Mucosa of rectum (tissue), 2 donors: ENCODE results near the gene VCX3B.
"Not testable (repeated sequence)": the region's sequence is repeated elsewhere in the genome, so short reads cannot be mapped to it uniquely, and the experiment has no call there.

Experiments
- H3K27ac ChIP-seq, 2 donors: one replicate each; pipeline ENCODE4 v1.7.0; 2013; ENCODE audit warnings: inconsistent platforms in 2 of 2, low read depth in 2 of 2, low read length in 2 of 2
- H3K27me3 ChIP-seq, 2 donors: one replicate each; pipeline ENCODE4 v1.7.0; 2013; ENCODE audit warnings: low read length in 2 of 2; ENCODE audit not compliant: control insufficient read depth in 2 of 2, insufficient read depth in 2 of 2
- H3K36me3 ChIP-seq, 2 donors: one replicate each; pipeline ENCODE4 v1.7.0; 2013; ENCODE audit warnings: low read length in 2 of 2; ENCODE audit not compliant: control insufficient read depth in 2 of 2, insufficient read depth in 2 of 2
- H3K4me1 ChIP-seq, 2 donors: one replicate each; pipeline ENCODE4 v1.7.0; 2013; ENCODE audit warnings: low read length in 2 of 2, mild to moderate bottlenecking in 1 of 2; ENCODE audit not compliant: control insufficient read depth in 2 of 2, insufficient read depth in 2 of 2
- H3K4me3 ChIP-seq, 2 donors: one replicate each; pipeline ENCODE4 v1.7.0; 2013; ENCODE audit warnings: low read length in 2 of 2
- H3K9ac ChIP-seq, 2 donors: one replicate each; pipeline ENCODE4 v1.7.0; 2013; ENCODE audit warnings: low read length in 2 of 2, low read depth in 1 of 2, mild to moderate bottlenecking in 1 of 2
- H3K9me3 ChIP-seq, 2 donors: one replicate each; pipeline ENCODE4 v1.7.0; 2013; ENCODE audit warnings: low read length in 2 of 2; ENCODE audit not compliant: control insufficient read depth in 2 of 2
- donor health status: healthy.
- donor health status: Normal muscosa, but diverticular disease.

The VCX3B gene

GRCh38 chrX:8464530-8464929 lies at the start of gene VCX3B:
TSS of gene VCX3B (plus strand) at chrX:8464830. CDS start at chrX:8465451, 621 bp downstream.
- not testable (repeated sequence) for H3K4me1 ChIP-seq, H3K9ac ChIP-seq, H3K4me3 ChIP-seq, H3K9me3 ChIP-seq, H3K36me3 ChIP-seq, H3K27ac ChIP-seq, H3K27me3 ChIP-seq

GRCh38 chrX:8418301-8418700 lies 46.3 kb upstream of the VCX3B start:
- Histone ChIP-seq H3K4me3 (no peak overlapping the region), H3K27ac (no peak overlapping the region), H3K9me3 (no peaks in the 10 kb centered on the region), H3K36me3 (no peaks in the 10 kb centered on the region), H3K27me3 (no peaks in the 10 kb centered on the region), H3K9ac (no peak overlapping the region), H3K4me1 (no peaks in the 10 kb centered on the region)

GRCh38 chrX:8424912-8425311 lies 39.7 kb upstream of the VCX3B start:
- no peaks in the 10 kb centered on the region for H3K36me3 ChIP-seq

GRCh38 chrX:8429692-8430249 lies 34.9 kb upstream of the VCX3B start:
- Histone ChIP-seq H3K27me3 (no peaks in the 10 kb centered on the region), H3K9me3 (no peaks in the 10 kb centered on the region), H3K9ac (no peak overlapping the region), H3K36me3 (no peaks in the 10 kb centered on the region), H3K4me1 (no peaks in the 10 kb centered on the region), H3K4me3 (no peak overlapping the region), H3K27ac (no peak overlapping the region)

More at GRCh38 chrX:8424912-8425311, 39.7 kb upstream of the VCX3B start:
- Histone ChIP-seq H3K9ac (no peak overlapping the region), H3K27me3 (no peaks in the 10 kb centered on the region), H3K4me3 (no peak overlapping the region), H3K9me3 (no peaks in the 10 kb centered on the region), H3K27ac (no peak overlapping the region), H3K4me1 (no peaks in the 10 kb centered on the region)

- no peaks in the 10 kb centered on the region for H3K9me3 ChIP-seq
- no peaks in the 10 kb centered on the region for H3K4me1 ChIP-seq
- H3K9ac ChIP-seq: no peak overlapping the region
- H3K36me3 ChIP-seq: no peaks in the 10 kb centered on the region
- no peaks in the 10 kb centered on the region for H3K27me3 ChIP-seq
- no peak overlapping the region for H3K4me3 ChIP-seq
- H3K27ac ChIP-seq: no peak overlapping the region
Measured at GRCh38 chrX:8430444-8430843, 34.2 kb upstream of the VCX3B start.

- H3K4me1 ChIP-seq: no peaks in the 10 kb centered on the region
- H3K36me3 ChIP-seq: no peaks in the 10 kb centered on the region
- no peaks in the 10 kb centered on the region for H3K9me3 ChIP-seq
- no peaks in the 10 kb centered on the region for H3K27me3 ChIP-seq
- H3K27ac ChIP-seq: no peak overlapping the region
- no peak overlapping the region for H3K9ac ChIP-seq
- no peak overlapping the region for H3K4me3 ChIP-seq
Measured at GRCh38 chrX:8432396-8432795, 32.2 kb upstream of the VCX3B start.

- no peak overlapping the region for H3K9ac ChIP-seq
- H3K27me3 ChIP-seq: no peaks in the 10 kb centered on the region
- no peak overlapping the region for H3K4me3 ChIP-seq
- no peaks in the 10 kb centered on the region for H3K36me3 ChIP-seq
- H3K27ac ChIP-seq: no peak overlapping the region
- H3K4me1 ChIP-seq: no peaks in the 10 kb centered on the region
- no peaks in the 10 kb centered on the region for H3K9me3 ChIP-seq
Measured at GRCh38 chrX:8433109-8434062, 31.2 kb upstream of the VCX3B start.

- H3K9ac ChIP-seq: no peak overlapping the region
- no peak overlapping the region for H3K4me3 ChIP-seq
- H3K36me3 ChIP-seq: no peaks in the 10 kb centered on the region
- no peak overlapping the region for H3K27ac ChIP-seq
- H3K27me3 ChIP-seq: no peaks in the 10 kb centered on the region
- H3K9me3 ChIP-seq: no peaks in the 10 kb centered on the region
- no peaks in the 10 kb centered on the region for H3K4me1 ChIP-seq
Measured at GRCh38 chrX:8447368-8447767, 17.3 kb upstream of the VCX3B start.

- H3K4me1 ChIP-seq, H3K9me3 ChIP-seq: not testable (repeated sequence)
Measured at GRCh38 chrX:8452343-8452742, 12.3 kb upstream of the VCX3B start.

GRCh38 chrX:8453611-8454010 lies 11.0 kb upstream of the VCX3B start:
- Histone ChIP-seq H3K4me1 (no peaks in the 10 kb centered on the region), H3K9me3 (no peaks in the 10 kb centered on the region), H3K27me3 (no peaks in the 10 kb centered on the region), H3K36me3 (no peaks in the 10 kb centered on the region), H3K4me3 (no peak overlapping the region), H3K27ac (no peak overlapping the region), H3K9ac (no peak overlapping the region)

More at GRCh38 chrX:8452343-8452742, 12.3 kb upstream of the VCX3B start:
- not testable (repeated sequence) for H3K27me3 ChIP-seq, H3K4me3 ChIP-seq, H3K36me3 ChIP-seq, H3K27ac ChIP-seq, H3K9ac ChIP-seq
